AG04449 (cell line): Measurements from ENCODE around the gene SALL1.

Source experiments
- CTCF ChIA-PET: fragments of 350-600 bp; formaldehyde crosslinking; extraction: SDS; loops from one replicate; lab custom pipeline; 2021; ENCODE audit warnings: antibody characterized with exemption; lab: Yijun Ruan, JAX
- POLR2A ChIA-PET: fragments of 400-600, 350-600 bp; formaldehyde crosslinking; extraction: SDS; loops from one replicate; lab custom pipeline; 2020; ENCODE audit warnings: antibody characterized with exemption, inconsistent platforms; lab: Yijun Ruan, JAX
- DNase-seq: peaks from one replicate; pipeline ENCODE4 v3.0.0-alpha.2; 2010; ENCODE audit warnings: low read depth, low spot score
- H3K4me3 ChIP-seq: 2 replicates; pipeline ENCODE4 v1.5.1; 2011; ENCODE audit warnings: low read depth, mild to moderate bottlenecking, control low read depth, low read length
- CTCF ChIP-seq: IDR thresholded peaks from one replicate; pipeline ENCODE4 v1.5.1; 2011; ENCODE audit warnings: mild to moderate bottlenecking, moderate library complexity, low read length, control low read depth, inconsistent platforms; ENCODE audit not compliant: insufficient read depth; ENCODE audit errors: missing control alignments

The SALL1 gene

DNA sequence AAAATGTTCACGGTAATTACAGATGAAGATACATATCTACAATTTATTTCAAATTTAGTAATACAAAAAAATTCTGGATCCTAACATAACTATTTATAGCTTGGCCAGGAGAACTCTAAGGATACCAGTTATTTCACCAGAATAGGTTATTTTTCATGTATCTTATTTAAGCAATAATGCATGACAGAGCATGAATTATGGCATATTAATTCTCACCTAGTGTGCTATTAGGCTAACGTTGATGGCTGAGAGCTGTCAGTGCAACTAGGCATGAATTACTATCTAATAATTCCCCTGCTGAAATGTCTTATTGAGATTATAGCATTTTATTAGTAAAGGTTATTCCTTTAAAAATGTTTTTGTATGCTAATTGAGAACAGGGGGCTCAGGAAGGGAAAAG is 44.5 kb downstream of the SALL1 start:
- ChIA-PET POLR2A (no interaction called here), CTCF (no interaction called here)
- no peak for DNase-seq
- no peak for TF ChIP-seq CTCF
- no peak overlapping the region for H3K4me3 ChIP-seq

DNA sequence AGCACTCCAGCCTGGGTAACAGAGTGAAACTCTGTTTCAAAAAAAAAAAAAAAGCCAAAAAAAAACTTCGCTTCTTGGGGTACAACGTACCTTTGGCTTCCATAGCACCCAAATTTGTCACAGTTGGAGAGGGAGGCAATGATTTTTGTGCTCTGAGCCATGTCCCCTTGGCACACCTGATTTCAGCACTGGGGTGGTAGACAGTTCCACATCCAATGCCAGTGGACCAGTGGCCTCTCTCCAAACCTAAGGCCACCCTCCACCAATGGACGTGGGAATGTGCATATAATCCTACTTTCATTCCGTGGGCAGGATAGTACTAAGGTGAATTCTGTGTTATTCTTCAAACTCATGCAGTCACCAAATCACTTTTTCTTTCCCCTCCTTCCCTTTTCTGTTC is 47.5 kb downstream of the SALL1 start:
- no peak for DNase-seq
- TF ChIP-seq CTCF = no peak
- ChIA-PET CTCF (no interaction called here), POLR2A (no interaction called here)
- H3K4me3 ChIP-seq = no peak overlapping the region

- DNase-seq = no peak
- TF ChIP-seq CTCF = no peak
- ChIA-PET CTCF (no interaction called here), POLR2A (interaction anchor here (0.7 kb wide), 1 partner anchor 54 kb away, joined by 3 read pairs; no protein-coding TSS in a partner anchor)
- no peak overlapping the region for H3K4me3 ChIP-seq
These were observed 53.3 kb downstream of the SALL1 start for GRCh38 chr16:51097729-51098128.

DNA sequence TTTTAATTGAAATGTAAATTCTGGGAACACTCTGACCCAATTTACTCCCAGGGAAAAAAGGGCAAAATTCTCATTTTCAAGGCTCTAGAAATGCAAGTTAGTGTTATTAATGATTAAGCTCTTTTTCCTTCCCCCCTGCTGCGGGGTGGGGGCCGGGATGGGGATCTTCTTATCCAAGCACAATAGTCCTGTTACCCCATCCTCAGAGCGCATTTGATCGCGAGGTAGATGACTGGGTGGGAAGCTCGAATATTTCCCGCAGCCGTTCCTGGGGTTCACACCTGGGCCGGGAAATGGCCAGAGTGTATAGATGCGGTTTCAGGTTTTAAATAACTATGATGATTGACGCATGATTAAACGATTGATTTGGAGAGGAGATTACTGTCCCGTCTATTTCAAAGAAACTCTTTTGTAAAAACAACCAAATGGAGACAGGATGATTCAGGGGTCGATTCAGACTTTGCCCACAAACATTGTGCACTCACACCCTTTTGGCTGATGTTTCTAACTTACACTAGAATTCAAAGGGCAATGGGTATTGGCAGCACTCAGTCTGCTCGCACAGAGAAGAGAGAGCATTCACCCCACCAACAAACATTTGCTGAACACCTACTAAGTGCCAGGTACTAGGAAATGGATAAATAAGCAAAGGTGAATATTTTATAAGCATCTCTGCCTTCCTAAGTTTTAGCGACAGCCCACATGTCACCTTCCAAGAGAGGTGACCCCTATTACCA is 55.0 kb downstream of the SALL1 start:
- H3K4me3 ChIP-seq = no peak overlapping the region
- DNase-seq = no peak
- ChIA-PET CTCF (no interaction called here), POLR2A (no interaction called here)
- no peak for TF ChIP-seq CTCF

- no peak for TF ChIP-seq CTCF
- H3K4me3 ChIP-seq = no peak overlapping the region
- CTCF ChIA-PET = no interaction called here
- POLR2A ChIA-PET = no interaction called here
- DNase-seq = no peak
These were observed 55.8 kb downstream of the SALL1 start for GRCh38 chr16:51095084-51095881.

DNA sequence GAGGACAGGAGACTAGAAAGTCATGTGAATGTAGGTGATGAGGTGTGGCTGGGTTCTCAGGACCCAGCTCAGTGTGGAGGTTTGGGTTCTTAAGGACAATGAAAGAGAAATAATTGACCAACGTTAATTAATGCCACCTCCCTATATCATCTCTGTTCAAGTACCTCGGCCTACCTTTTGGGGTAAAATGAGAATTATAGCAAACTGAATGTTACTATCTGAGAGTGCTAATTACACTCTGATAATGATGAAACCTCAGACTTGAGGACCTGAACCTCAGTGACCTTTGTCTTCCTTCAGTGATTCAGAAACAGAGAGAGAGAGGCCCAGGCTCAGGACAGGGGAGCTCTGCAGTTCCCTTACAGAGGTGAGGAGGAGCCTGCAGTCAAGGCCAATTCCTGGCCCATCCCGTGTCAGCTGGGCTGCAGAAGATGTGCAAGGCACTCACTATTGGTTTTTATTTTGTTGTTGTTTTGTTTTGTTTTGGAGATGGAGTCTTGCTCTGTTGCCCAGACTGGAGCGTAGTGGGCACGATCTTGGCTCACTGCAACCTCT is 57.3 kb downstream of the SALL1 start:
- no peak for TF ChIP-seq CTCF

More for the DNA sequence above, 57.3 kb downstream of the SALL1 start:
- ChIA-PET POLR2A (no interaction called here), CTCF (no interaction called here)
- no peak overlapping the region for H3K4me3 ChIP-seq
- DNase-seq = no peak
